B cell (primary cell): ENCODE measurements around the gene IQCM. TPM values are rescaled to one million over a fixed set of nuclear protein-coding genes. Genes with fewer than 3 reads are reported as not detected.

ENCODE experiments used
- ATAC-seq: fragments of 200-7000 bp; cut with Tn5 transposase; one replicate; pipeline ENCODE4 v1.10.0; 2021; ENCODE audit warnings: low read depth, mild to moderate bottlenecking, moderate number of reproducible peaks, moderate library complexity
- CTCF ChIA-PET: fragments of 350-600 bp; sonication (Branson Sonifier 250); formaldehyde crosslinking; loops from one replicate; lab custom pipeline; 2021; ENCODE audit warnings: antibody characterized with exemption, inconsistent platforms; lab: Charles Lee
- POLR2A ChIA-PET: fragments of 350-600 bp; sonication (Branson Sonifier 250); formaldehyde crosslinking; loops from one replicate; lab custom pipeline; 2021; ENCODE audit warnings: antibody characterized with exemption; lab: Charles Lee
- DNase-seq: peaks from one replicate; pipeline ENCODE4 v3.0.0; 2013
- H2AFZ ChIP-seq: 2 replicates; pipeline ENCODE4 v1.6.1; 2012; ENCODE audit warnings: mild to moderate bottlenecking, low read depth, low read length; ENCODE audit not compliant: insufficient read depth, poor library complexity, severe bottlenecking
- H3K27ac ChIP-seq, 2 donors: 1 replicate in 1 of 2; 2 replicates in 1 of 2; pipeline ENCODE4 v1.5.1; 2012 to 2013; ENCODE audit warnings: low read length in 2 of 2, mild to moderate bottlenecking in 2 of 2, moderate library complexity in 1 of 2
- H3K27me3 ChIP-seq, 4 experiments: fragments of 200-600 bp in 1 of 4; sonication (generic) in 1 of 4; replicated peaks in 1 of 4; 1 replicate in 2 of 4; 2 replicates in 2 of 4; pipeline versions ENCODE4 v1.6.1 to v1.7.0; 2013 to 2016; ENCODE audit warnings: low read length in 3 of 4, mild to moderate bottlenecking in 2 of 4, mixed read lengths in 1 of 4, moderate library complexity in 1 of 4; ENCODE audit not compliant: insufficient read depth in 4 of 4, control insufficient read depth in 3 of 4; ENCODE audit errors: control extremely low read depth in 1 of 4
- H3K36me3 ChIP-seq, 2 experiments: replicated peaks in 1 of 2; 1 replicate in 1 of 2; 2 replicates in 1 of 2; pipeline versions ENCODE4 v1.6.1 to v1.7.1; 2013; ENCODE audit warnings: low read length in 1 of 2; ENCODE audit not compliant: insufficient read depth in 2 of 2, control insufficient read depth in 1 of 2; ENCODE audit errors: control extremely low read depth in 1 of 2, extremely low read depth in 1 of 2
- H3K4me1 ChIP-seq, 2 donors: fragments of 200-600 bp in 1 of 2; sonication (generic) in 1 of 2; 1 replicate in 1 of 2; 2 replicates in 1 of 2; pipeline versions ENCODE4 v1.5.1 to v1.6.1; 2013 to 2017; ENCODE audit warnings: low read length in 2 of 2; ENCODE audit not compliant: control insufficient read depth in 2 of 2, insufficient read depth in 2 of 2
- H3K4me2 ChIP-seq: replicated peaks from 2 replicates; pipeline ENCODE3; 2012; ENCODE audit warnings: mild to moderate bottlenecking, low read depth, low read length; ENCODE audit not compliant: poor library complexity, severe bottlenecking
- H3K4me3 ChIP-seq, 5 experiments: fragments of 200-600 bp in 1 of 5; sonication (generic) in 1 of 5; 1 replicate in 3 of 5; 2 replicates in 2 of 5; pipeline versions ENCODE4 v1.5.1 to v1.7.0; 2011 to 2016; ENCODE audit warnings: low read length in 4 of 5, mild to moderate bottlenecking in 4 of 5, low read depth in 2 of 5, control low read depth in 1 of 5, moderate library complexity in 1 of 5; ENCODE audit not compliant: insufficient read depth in 1 of 5; ENCODE audit errors: control extremely low read depth in 1 of 5, extremely low read depth in 1 of 5
- H3K79me2 ChIP-seq: fragments of 200-600 bp; sonication (generic); one replicate; pipeline ENCODE4 v1.6.0; 2016; ENCODE audit warnings: low read length; ENCODE audit not compliant: control insufficient read depth, insufficient read depth
- H3K9ac ChIP-seq: fragments of 200-600 bp; sonication (generic); 2 replicates; pipeline ENCODE4 v1.6.1; 2017; ENCODE audit warnings: mild to moderate bottlenecking, low read length, moderate library complexity
- H3K9me3 ChIP-seq, 3 donors: one replicate each; pipeline versions ENCODE4 v1.6.1 to v1.7.1; 2013; ENCODE audit warnings: low read length in 2 of 3; ENCODE audit not compliant: control insufficient read depth in 2 of 3, insufficient read depth in 1 of 3; ENCODE audit errors: control extremely low read depth in 1 of 3
- H4K20me1 ChIP-seq: 2 replicates; pipeline ENCODE4 v1.6.0; 2012; ENCODE audit warnings: mild to moderate bottlenecking, low read length; ENCODE audit not compliant: insufficient read depth, control insufficient read depth, poor library complexity, severe bottlenecking
- H3K27ac Mint-ChIP-seq: one replicate; pipeline ENCODE4 v1.8.0; 2021; ENCODE audit warnings: mixed read lengths
- H3K27me3 Mint-ChIP-seq: one replicate; pipeline ENCODE4 v1.8.0; 2021; ENCODE audit warnings: mixed read lengths
- H3K4me1 Mint-ChIP-seq: one replicate; pipeline ENCODE4 v1.8.0; 2021; ENCODE audit warnings: mixed read lengths
- H3K4me3 Mint-ChIP-seq: one replicate; pipeline ENCODE4 v1.8.0; 2021; ENCODE audit warnings: mixed read lengths
- H3K9me3 Mint-ChIP-seq: one replicate; pipeline ENCODE4 v1.8.0; 2022; ENCODE audit warnings: mixed read lengths; ENCODE audit not compliant: insufficient read depth
- CTCF ChIP-seq: fragments of 200-600 bp; IDR thresholded peaks from one replicate; pipeline ENCODE4 v1.8.0; 2022; ENCODE audit warnings: antibody characterized with exemption, mild to moderate bottlenecking
- EZH2 ChIP-seq: IDR thresholded peaks from 2 replicates; pipeline ENCODE4 v1.6.1; 2012; ENCODE audit warnings: borderline replicate concordance, low read depth, mild to moderate bottlenecking, moderate library complexity, low read length; ENCODE audit not compliant: insufficient read depth, poor library complexity, severe bottlenecking
- WGBS: methylation state at CpG from one replicate; pipeline ENCODE4 v1.1.5; 2013; ENCODE audit warnings: missing lambda C conversion rate; ENCODE audit not compliant: insufficient coverage; 5-methylcytosine and 5-hydroxymethylcytosine counted together
- intact Hi-C: fragments of 100-400 bp; cut with micrococcal nuclease; formaldehyde crosslinking; loops from one replicate; pipeline ENCODE4 v1.10.0; 2022
- polyA plus RNA-seq: library from polyadenylated mRNA; depleted of rRNA; stranded (reverse); fragments of >200 nt; gene quantifications from 2 replicates; pipeline ENCODE4 v1.2.3, GENCODE V29; 2012
- total RNA-seq, 2 donors: library from RNA; stranded (reverse); fragments of 120-200 nt in 1 of 2; gene quantifications; 1 replicate in 1 of 2; 2 replicates in 1 of 2; pipeline versions ENCODE4 v1.2.3 to v1.2.4, GENCODE V29; 2013 to 2022

The IQCM gene
- total and polyA plus RNA-seq, 2 donors (not counting 1 experiment from before 2014, with no cell fraction given) = not detected

GRCh38 chr4:149746276-149746675 is 69.4 kb downstream of the IQCM start:
- Histone ChIP-seq H3K4me3 (no peak overlapping the region), H2AFZ (no peak overlapping the region), H3K36me3 (no peaks in the 10 kb centered on the region), H3K9me3 (no peaks in the 10 kb centered on the region), H3K9ac (no peak overlapping the region), H3K4me2 (no peak overlapping the region), H3K4me1 (no peaks in the 10 kb centered on the region), H3K27ac (no peak overlapping the region), H3K27me3 (no peaks in the 10 kb centered on the region), H4K20me1 (no peaks in the 10 kb centered on the region), H3K79me2 (no peaks in the 10 kb centered on the region)
- intact Hi-C loops = no loop called here
- no peaks in the 10 kb centered on the region for H3K27me3 Mint-ChIP-seq
- POLR2A ChIA-PET = no interaction called here
- CTCF ChIA-PET = no interaction called here
- WGBS = no CpG with 5 or more reads among the region's 1 CpG
- DNase-seq = no peak
- H3K9me3 Mint-ChIP-seq = no peaks in the 10 kb centered on the region
- no peak for ATAC-seq
- no peak overlapping the region for H3K27ac Mint-ChIP-seq
- TF ChIP-seq CTCF = no peak
- TF ChIP-seq EZH2 = no peak
- H3K4me1 Mint-ChIP-seq = no peaks in the 10 kb centered on the region
- H3K4me3 Mint-ChIP-seq = no peak overlapping the region

- H3K27ac Mint-ChIP-seq = no peak overlapping the region
- no peak overlapping the region for H3K4me3 ChIP-seq
- H3K4me1 Mint-ChIP-seq = no peaks in the 10 kb centered on the region
- no peaks in the 10 kb centered on the region for H3K27me3 Mint-ChIP-seq
- ATAC-seq (no peak), DNase-seq (no peak)
- no peaks in the 10 kb centered on the region for H3K4me1 ChIP-seq
- H3K9me3 ChIP-seq = no peaks in the 10 kb centered on the region
- H2AFZ ChIP-seq = no peak overlapping the region
- H3K9me3 Mint-ChIP-seq = peaks cover 2% of the 10 kb centered on the region
- H3K9ac ChIP-seq = no peak overlapping the region
- no peak overlapping the region for H3K27ac ChIP-seq
- no peak overlapping the region for H3K4me2 ChIP-seq
- no CpG with 5 or more reads among the region's 1 CpG for WGBS
- CTCF ChIA-PET = no interaction called here
- no peaks in the 10 kb centered on the region for H3K36me3 ChIP-seq
- H3K27me3 ChIP-seq = no peaks in the 10 kb centered on the region
- TF ChIP-seq EZH2 (no peak), CTCF (no peak)
- no peaks in the 10 kb centered on the region for H3K79me2 ChIP-seq
- no peaks in the 10 kb centered on the region for H4K20me1 ChIP-seq
- POLR2A ChIA-PET = no interaction called here
- no peak overlapping the region for H3K4me3 Mint-ChIP-seq
- intact Hi-C loops = no loop called here
Measured at GRCh38 chr4:149741186-149741831, 74.3 kb downstream of the IQCM start.
